ENCODE measurements around the gene ATF7IP.

DNA sequence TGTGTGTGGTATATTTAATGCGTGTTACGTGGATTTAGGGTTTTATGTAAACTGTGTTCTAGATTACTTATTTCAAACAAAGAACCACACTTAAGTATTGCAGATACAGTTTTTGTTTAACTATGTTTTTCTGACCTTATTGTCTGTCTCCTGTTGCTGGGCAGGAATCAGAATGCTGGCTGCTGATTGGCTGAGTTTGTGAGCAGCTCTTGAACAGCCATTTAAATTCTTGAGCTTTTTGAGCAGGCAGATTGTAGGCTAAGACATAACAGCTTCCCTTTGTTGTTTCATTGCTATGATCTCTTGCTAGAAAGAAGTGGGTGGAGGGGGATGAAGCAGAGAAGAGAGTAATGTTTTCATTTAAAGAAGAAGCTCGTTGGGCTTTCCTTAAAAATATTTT, 52.2 kb downstream of the ATF7IP start:
- TF ChIP-seq, protein P1, sequence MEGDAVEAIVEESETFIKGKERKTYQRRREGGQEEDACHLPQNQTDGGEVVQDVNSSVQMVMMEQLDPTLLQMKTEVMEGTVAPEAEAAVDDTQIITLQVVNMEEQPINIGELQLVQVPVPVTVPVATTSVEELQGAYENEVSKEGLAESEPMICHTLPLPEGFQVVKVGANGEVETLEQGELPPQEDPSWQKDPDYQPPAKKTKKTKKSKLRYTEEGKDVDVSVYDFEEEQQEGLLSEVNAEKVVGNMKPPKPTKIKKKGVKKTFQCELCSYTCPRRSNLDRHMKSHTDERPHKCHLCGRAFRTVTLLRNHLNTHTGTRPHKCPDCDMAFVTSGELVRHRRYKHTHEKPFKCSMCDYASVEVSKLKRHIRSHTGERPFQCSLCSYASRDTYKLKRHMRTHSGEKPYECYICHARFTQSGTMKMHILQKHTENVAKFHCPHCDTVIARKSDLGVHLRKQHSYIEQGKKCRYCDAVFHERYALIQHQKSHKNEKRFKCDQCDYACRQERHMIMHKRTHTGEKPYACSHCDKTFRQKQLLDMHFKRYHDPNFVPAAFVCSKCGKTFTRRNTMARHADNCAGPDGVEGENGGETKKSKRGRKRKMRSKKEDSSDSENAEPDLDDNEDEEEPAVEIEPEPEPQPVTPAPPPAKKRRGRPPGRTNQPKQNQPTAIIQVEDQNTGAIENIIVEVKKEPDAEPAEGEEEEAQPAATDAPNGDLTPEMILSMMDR (IDR thresholded peaks at IDR 0.05) = no peak
- TF ChIP-seq POLR2A (IDR thresholded peaks at IDR 0.05) = no peak

Measured in transverse colon (tissue), 3 donors.